PFSK-1 (cell line): ENCODE results near the gene SH3RF1.

Source experiments
- FOXP2 ChIP-seq: optimal IDR thresholded peaks from 2 replicates; pipeline ENCODE3; 2011; ENCODE audit warnings: borderline replicate concordance, control low read depth, inconsistent platforms; ENCODE audit not compliant: insufficient read depth; ENCODE audit errors: extremely low read length, extremely low read depth
- POLR2AphosphoS5 ChIP-seq: IDR thresholded peaks from 2 replicates; pipeline ENCODE4 v1.6.1; 2012; ENCODE audit warnings: low read depth, mild to moderate bottlenecking, control low read depth, low read length, moderate library complexity
- SIN3A ChIP-seq: IDR thresholded peaks from 2 replicates; pipeline ENCODE4 v1.6.1; 2012; ENCODE audit warnings: mild to moderate bottlenecking, low read length, moderate library complexity, borderline replicate concordance; ENCODE audit not compliant: insufficient read depth
- TAF1 ChIP-seq: IDR thresholded peaks from 2 replicates; pipeline ENCODE4 v1.6.1; 2012; ENCODE audit warnings: low read length, control low read depth, borderline replicate concordance; ENCODE audit not compliant: insufficient read depth
- TF ChIP-seq, protein P1 (sequence below), 2 experiments: IDR thresholded peaks; 2 replicates each; pipeline versions ENCODE4 v1.6.1 to v1.8.0; 2011 to 2012; ENCODE audit warnings: low read depth in 2 of 2, low read length in 2 of 2, control low read depth in 1 of 2, inconsistent platforms in 1 of 2, mild to moderate bottlenecking in 1 of 2, moderate library complexity in 1 of 2; ENCODE audit not compliant: insufficient read depth in 1 of 2

The SH3RF1 gene

DNA sequence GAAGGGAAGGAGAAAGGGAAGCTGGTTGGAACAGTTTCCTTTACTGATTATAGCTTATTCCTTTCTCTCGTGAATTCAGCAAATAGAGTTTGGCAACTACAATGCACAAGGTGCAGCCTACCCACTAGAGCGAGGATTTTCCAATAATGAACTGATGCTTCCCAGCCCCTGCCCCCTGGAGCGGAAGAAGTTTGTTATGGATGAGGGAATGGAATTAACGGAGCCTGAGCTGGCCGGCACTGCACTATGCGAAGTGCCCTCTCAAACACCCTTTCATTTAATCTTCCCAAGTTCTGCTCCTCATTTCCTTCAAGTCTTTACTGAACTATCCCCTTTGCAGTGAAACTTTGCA lies 218.2 kb downstream of the SH3RF1 start:
- TF ChIP-seq, protein P1, sequence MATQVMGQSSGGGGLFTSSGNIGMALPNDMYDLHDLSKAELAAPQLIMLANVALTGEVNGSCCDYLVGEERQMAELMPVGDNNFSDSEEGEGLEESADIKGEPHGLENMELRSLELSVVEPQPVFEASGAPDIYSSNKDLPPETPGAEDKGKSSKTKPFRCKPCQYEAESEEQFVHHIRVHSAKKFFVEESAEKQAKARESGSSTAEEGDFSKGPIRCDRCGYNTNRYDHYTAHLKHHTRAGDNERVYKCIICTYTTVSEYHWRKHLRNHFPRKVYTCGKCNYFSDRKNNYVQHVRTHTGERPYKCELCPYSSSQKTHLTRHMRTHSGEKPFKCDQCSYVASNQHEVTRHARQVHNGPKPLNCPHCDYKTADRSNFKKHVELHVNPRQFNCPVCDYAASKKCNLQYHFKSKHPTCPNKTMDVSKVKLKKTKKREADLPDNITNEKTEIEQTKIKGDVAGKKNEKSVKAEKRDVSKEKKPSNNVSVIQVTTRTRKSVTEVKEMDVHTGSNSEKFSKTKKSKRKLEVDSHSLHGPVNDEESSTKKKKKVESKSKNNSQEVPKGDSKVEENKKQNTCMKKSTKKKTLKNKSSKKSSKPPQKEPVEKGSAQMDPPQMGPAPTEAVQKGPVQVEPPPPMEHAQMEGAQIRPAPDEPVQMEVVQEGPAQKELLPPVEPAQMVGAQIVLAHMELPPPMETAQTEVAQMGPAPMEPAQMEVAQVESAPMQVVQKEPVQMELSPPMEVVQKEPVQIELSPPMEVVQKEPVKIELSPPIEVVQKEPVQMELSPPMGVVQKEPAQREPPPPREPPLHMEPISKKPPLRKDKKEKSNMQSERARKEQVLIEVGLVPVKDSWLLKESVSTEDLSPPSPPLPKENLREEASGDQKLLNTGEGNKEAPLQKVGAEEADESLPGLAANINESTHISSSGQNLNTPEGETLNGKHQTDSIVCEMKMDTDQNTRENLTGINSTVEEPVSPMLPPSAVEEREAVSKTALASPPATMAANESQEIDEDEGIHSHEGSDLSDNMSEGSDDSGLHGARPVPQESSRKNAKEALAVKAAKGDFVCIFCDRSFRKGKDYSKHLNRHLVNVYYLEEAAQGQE (IDR thresholded peaks at IDR 0.05; ENCODE audit: insufficient read depth in 1 of 2, low read depth in 2 of 2, low read length in 2 of 2), result no peak
- TF ChIP-seq POLR2AphosphoS5, result no peak
- no peak for TF ChIP-seq TAF1
- no peak for TF ChIP-seq FOXP2
- no peak for TF ChIP-seq SIN3A

DNA sequence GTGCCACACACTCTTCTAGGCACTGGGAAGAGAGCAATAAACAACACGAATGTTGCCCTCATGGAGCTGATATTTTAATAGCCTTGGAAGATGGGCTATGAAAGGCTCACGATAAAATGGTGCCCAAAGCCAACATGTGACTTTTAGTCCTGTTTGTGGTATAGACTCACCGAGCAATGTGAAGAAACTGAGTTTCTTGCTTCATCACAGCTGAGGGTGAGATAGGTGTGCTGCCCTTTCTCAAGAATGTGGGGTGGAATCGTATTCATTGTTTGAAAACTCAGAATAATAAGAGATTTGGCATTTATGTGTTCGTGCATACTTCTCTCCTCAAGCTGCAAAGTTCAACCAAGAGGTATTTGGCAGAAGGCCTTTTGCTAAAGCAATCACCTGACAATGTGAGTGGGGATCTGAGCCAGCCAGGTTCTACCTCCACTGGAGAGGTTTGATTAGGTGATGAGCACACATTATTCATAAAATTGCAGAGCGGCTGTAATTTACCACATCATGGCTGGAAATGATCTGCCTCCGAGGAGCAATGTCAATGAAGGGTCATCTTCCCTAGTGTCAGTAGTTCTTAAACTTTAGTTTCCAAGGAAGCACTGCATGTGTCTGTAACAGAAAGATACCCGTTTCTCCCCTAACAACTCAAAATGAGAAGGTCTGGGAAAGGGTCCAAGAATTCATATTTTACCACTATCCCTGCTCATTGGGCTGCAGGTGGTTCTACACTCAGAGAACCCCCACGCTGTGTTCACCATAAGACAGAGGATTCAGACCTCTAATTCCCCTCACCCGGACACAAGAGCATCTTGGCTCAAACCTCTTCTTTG lies 218.8 kb downstream of the SH3RF1 start:
- TF ChIP-seq FOXP2, result no peak
- no peak for TF ChIP-seq POLR2AphosphoS5

DNA sequence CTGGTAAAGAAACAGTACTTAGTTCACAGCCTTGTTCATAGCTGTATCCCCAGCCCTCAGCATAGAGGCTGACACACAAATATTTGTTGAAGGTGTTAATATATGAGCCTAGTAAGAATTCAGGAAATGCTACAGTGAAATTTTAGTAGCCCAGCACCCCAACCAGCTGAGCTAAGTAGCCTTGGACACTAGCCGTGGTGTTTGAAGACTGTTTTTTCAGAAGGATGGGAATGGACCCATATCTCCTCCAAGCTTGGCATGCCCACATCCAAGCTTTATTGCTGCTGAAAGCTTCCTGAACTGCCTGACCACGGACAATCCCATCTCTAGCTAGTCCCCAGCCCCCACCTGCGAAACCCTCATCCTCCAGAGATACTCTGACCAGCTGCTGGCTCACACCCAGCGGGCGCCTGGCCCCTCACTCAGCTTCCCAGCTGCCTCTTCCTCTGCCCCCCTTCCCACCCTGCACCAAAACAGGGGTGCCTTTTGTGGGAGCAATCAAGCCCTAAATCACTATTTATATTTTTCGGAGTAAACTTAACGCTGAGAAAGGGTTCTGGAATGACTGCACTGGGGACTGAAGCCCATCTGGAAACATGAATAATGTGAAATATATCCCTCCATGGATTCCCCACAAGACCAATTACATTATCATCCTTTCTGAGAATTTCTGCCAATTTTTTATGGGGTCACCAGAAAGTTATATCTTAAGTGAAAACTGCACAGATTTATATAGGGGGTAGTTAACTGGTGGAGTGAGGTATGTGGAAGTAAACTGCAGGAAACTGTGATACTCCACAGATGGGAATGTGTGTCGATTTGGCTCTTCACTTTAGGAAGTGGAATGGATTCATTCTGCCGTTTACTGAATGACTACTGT lies 219.6 kb downstream of the SH3RF1 start:
- TF ChIP-seq SIN3A (no peak), POLR2AphosphoS5 (no peak), FOXP2 (no peak), TAF1 (no peak)
- TF ChIP-seq, protein P1 (IDR thresholded peaks at IDR 0.05; ENCODE audit: insufficient read depth in 1 of 2, low read depth in 2 of 2, low read length in 2 of 2), result no peak

DNA sequence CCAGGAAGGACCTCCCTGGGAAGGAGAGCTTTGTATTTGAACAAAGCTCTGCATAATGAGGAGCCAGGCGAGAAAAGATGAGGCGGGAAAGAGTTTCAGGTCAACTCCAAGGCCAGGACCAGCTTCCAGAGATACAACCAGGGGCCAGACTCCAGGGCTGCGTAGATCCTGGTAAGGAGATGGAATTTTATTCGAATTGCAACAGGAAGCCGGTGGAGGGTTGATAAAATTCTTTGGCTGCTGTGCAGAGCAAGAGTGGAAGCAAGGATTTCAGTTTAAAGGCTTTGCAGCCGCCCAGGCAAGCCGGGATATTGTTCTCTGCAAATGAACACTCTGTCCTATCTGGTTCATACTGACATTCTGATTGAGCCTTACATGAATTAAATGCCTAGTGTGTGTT lies 220.5 kb downstream of the SH3RF1 start:
- no peak for TF ChIP-seq SIN3A
- TF ChIP-seq, protein P1 (IDR thresholded peaks at IDR 0.05; ENCODE audit: insufficient read depth in 1 of 2, low read depth in 2 of 2, low read length in 2 of 2), result no peak
- no peak for TF ChIP-seq TAF1
- no peak for TF ChIP-seq POLR2AphosphoS5
- TF ChIP-seq FOXP2, result no peak

DNA sequence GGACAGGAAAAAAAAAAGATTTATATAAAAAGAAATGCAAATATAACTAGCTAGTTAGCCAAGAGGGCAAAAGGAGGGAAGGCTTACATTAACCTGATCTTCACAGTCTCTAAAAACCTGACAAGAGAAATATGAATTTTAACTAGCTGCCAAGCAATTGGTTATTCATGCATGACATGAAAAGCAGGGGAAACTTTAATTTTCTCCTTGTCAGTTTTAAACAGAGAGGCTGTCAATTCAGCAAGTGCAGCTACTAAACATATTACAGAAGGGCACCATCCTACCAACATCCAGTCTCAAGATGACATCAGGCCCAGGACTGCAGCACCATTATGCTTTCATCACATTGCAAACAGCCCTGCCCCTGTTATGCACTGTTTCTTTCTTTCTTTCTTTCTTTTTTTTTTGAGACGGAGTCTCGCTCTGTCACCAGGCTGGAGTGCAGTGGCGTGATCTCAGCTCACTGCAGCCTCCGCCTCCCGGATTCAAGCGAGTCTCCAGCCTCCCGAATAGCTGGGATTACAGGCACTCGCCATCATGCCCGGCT lies 221.8 kb downstream of the SH3RF1 start:
- no peak for TF ChIP-seq POLR2AphosphoS5
- TF ChIP-seq SIN3A, result no peak
- TF ChIP-seq FOXP2, result no peak
- TF ChIP-seq TAF1, result no peak
- TF ChIP-seq, protein P1 (IDR thresholded peaks at IDR 0.05; ENCODE audit: insufficient read depth in 1 of 2, low read depth in 2 of 2, low read length in 2 of 2), result no peak
